WTC11 (cell line): ENCODE data around the gene THSD4. TPM values are rescaled to one million over a fixed set of nuclear protein-coding genes. Genes with fewer than 3 reads are reported as not detected.

Experiments used
- ATAC-seq: fragments of 200-7000 bp; cut with Tn5 transposase; 2 replicates; pipeline ENCODE4 v1.10.0; 2021; ENCODE audit warnings: mild to moderate bottlenecking, moderate library complexity
- CTCF ChIA-PET: fragments of 300-600 bp; sonication (Branson Sonifier 250); formaldehyde crosslinking; loops from one replicate; lab custom pipeline; 2021; ENCODE audit warnings: antibody characterized with exemption; lab: Charles Lee
- POLR2A ChIA-PET: fragments of 350-600 bp; sonication (Branson Sonifier 250); formaldehyde crosslinking; loops from one replicate; lab custom pipeline; 2021; ENCODE audit warnings: antibody characterized with exemption; lab: Charles Lee
- DNase-seq: peaks from one replicate; pipeline ENCODE4 v3.0.0; 2021; ENCODE audit warnings: low spot score
- H3K27ac Mint-ChIP-seq: 2 replicates; pipeline ENCODE4 v1.8.0; 2021; ENCODE audit warnings: mixed read lengths
- H3K27me3 Mint-ChIP-seq: 2 replicates; pipeline ENCODE4 v1.8.0; 2021; ENCODE audit warnings: low read depth, mild to moderate bottlenecking, moderate library complexity, mixed read lengths
- H3K36me3 Mint-ChIP-seq: 2 replicates; pipeline ENCODE4 v1.8.0; 2021; ENCODE audit warnings: mixed read lengths
- H3K4me1 Mint-ChIP-seq: 2 replicates; pipeline ENCODE4 v1.8.0; 2022; ENCODE audit warnings: mixed read lengths
- H3K4me3 Mint-ChIP-seq: 2 replicates; pipeline ENCODE4 v1.8.0; 2021; ENCODE audit warnings: mild to moderate bottlenecking, moderate library complexity, mixed read lengths
- H3K9me3 Mint-ChIP-seq: 2 replicates; pipeline ENCODE4 v1.8.0; 2021; ENCODE audit warnings: mixed read lengths
- AR ChIP-seq: fragments of 250-450 bp; sonication (Bioruptor Pico); IDR thresholded peaks from 2 replicates; pipeline ENCODE4 v1.9.0; 2021; ENCODE audit warnings: mild to moderate bottlenecking
- ATF3 ChIP-seq: sonication (generic); formaldehyde crosslinking; conservative IDR thresholded peaks from 2 replicates; pipeline ENCODE4 v1.8.1; 2022; ENCODE audit warnings: mild to moderate bottlenecking, missing genetic modification reagents
- ATF6 ChIP-seq: sonication (generic); formaldehyde crosslinking; IDR thresholded peaks from 2 replicates; pipeline ENCODE4 v1.8.1; 2023; ENCODE audit warnings: mild to moderate bottlenecking, missing genetic modification reagents
- ESRRA ChIP-seq: sonication (generic); formaldehyde crosslinking; IDR thresholded peaks from 2 replicates; pipeline ENCODE4 v1.8.1; 2022; ENCODE audit warnings: mild to moderate bottlenecking, missing genetic modification reagents, borderline replicate concordance
- NR1H2 ChIP-seq: sonication (generic); formaldehyde crosslinking; IDR thresholded peaks from 2 replicates; pipeline ENCODE4 v1.9.0; 2021; ENCODE audit warnings: mild to moderate bottlenecking, moderate library complexity, missing genetic modification reagents
- PREB ChIP-seq: sonication (generic); formaldehyde crosslinking; IDR thresholded peaks from 2 replicates; pipeline ENCODE4 v1.8.1; 2022; ENCODE audit warnings: mild to moderate bottlenecking, missing genetic modification reagents, moderate library complexity, borderline replicate concordance
- RORB ChIP-seq: fragments of 250-450 bp; sonication (Bioruptor Pico); IDR thresholded peaks from 2 replicates; pipeline ENCODE4 v1.9.0; 2021; ENCODE audit warnings: mild to moderate bottlenecking
- SMAD3 ChIP-seq: sonication (generic); formaldehyde crosslinking; IDR thresholded peaks from 2 replicates; pipeline ENCODE4 v1.8.0; 2022; ENCODE audit warnings: missing genetic modification reagents, mild to moderate bottlenecking, borderline replicate concordance
- SP1 ChIP-seq: sonication (generic); formaldehyde crosslinking; conservative IDR thresholded peaks from 2 replicates; pipeline ENCODE4 v1.8.1; 2022; ENCODE audit warnings: missing genetic modification reagents
- USF2 ChIP-seq: sonication (generic); formaldehyde crosslinking; IDR thresholded peaks from 2 replicates; pipeline ENCODE4 v1.8.1; 2023; ENCODE audit warnings: mild to moderate bottlenecking, missing genetic modification reagents, moderate library complexity
- ZNF416 ChIP-seq: fragments of 250-450 bp; sonication (Bioruptor Pico); IDR thresholded peaks from 2 replicates; pipeline ENCODE4 v1.9.0; 2021; ENCODE audit warnings: mild to moderate bottlenecking, inconsistent platforms
- ZNF423 ChIP-seq: fragments of 250-450 bp; sonication (Bioruptor Pico); IDR thresholded peaks from 2 replicates; pipeline ENCODE4 v2.1.2; 2022; ENCODE audit warnings: mild to moderate bottlenecking, moderate library complexity
- ZSCAN18 ChIP-seq: fragments of 250-450 bp; sonication (Bioruptor Pico); IDR thresholded peaks from 2 replicates; pipeline ENCODE4 v2.1.2; 2022; ENCODE audit warnings: mild to moderate bottlenecking, moderate library complexity
- total RNA-seq: library from RNA; stranded (reverse); gene quantifications from 3 replicates; pipeline ENCODE4 v1.2.3, GENCODE V29; 2021
- TF ChIP-seq, protein P1 (sequence below): sonication (generic); formaldehyde crosslinking; IDR thresholded peaks from 2 replicates; pipeline ENCODE4 v1.8.1; 2022; ENCODE audit warnings: mild to moderate bottlenecking, moderate library complexity, missing genetic modification reagents

Gene THSD4
- total RNA-seq, 1 experiment from 2014 or later, result 7.8 TPM

GRCh38 chr15:71708741-71709140, 593.5 kb downstream of the THSD4 start (continued):
- TF ChIP-seq USF2 (CRISPR knock-in tag), result no peak
- no peak for TF ChIP-seq ESRRA (CRISPR knock-in tag)
- no peak for TF ChIP-seq AR (CRISPR knock-in tag)
- TF ChIP-seq PREB (CRISPR knock-in tag), result no peak
- TF ChIP-seq, protein P1, sequence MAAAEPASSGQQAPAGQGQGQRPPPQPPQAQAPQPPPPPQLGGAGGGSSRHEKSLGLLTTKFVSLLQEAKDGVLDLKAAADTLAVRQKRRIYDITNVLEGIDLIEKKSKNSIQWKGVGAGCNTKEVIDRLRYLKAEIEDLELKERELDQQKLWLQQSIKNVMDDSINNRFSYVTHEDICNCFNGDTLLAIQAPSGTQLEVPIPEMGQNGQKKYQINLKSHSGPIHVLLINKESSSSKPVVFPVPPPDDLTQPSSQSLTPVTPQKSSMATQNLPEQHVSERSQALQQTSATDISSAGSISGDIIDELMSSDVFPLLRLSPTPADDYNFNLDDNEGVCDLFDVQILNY (CRISPR knock-in tag), result no peak
- no peak for TF ChIP-seq ZSCAN18
- TF ChIP-seq ZNF423 (CRISPR knock-in tag), result no peak
- TF ChIP-seq ATF3 (CRISPR knock-in tag), result no peak

DNA sequence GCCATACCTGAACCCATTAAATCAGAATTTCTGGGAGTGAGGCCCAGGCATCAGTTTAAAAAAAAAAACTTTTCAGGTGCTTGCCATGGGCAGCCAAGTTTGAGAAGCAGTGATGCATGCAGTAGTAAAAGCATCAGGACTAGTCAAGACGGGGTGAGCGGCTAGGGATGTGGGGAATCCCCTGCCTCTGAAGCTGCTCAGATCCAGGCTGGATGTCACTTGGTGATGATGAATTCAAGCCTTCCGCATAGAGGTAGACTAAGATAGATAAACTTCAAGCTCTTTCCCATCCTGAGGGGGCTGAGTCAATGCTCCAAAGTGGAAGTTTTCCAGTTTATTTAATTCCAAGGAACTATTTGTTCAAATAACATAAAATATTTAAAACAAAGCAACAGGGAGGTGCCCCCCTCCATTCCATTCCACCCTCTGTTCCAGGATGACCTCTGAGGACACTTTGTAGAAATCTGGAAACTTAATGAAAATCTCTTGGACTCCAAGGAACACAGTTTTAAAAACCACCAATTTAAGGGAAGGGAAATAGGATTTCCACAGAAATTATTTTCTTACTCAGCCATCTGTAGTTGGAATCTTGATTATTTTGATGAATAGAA, 594.6 kb downstream of the THSD4 start:
- Mint-ChIP-seq H3K9me3 (no peaks in the 10 kb centered on the region), H3K36me3 (no peaks in the 10 kb centered on the region), H3K4me1 (peaks cover 2% of the 10 kb centered on the region), H3K27ac (no peak overlapping the region), H3K4me3 (no peak overlapping the region), H3K27me3 (no peaks in the 10 kb centered on the region; the same call in 1 of the 2 replicates)
- ChIA-PET POLR2A (no interaction called here), CTCF (no interaction called here)
- ATAC-seq (no peak), DNase-seq (no peak)
- TF ChIP-seq PREB (CRISPR knock-in tag) (no peak), SMAD3 (CRISPR knock-in tag) (no peak), ZNF416 (CRISPR knock-in tag) (no peak), SP1 (CRISPR knock-in tag) (no peak), NR1H2 (CRISPR knock-in tag) (no peak), ZSCAN18 (no peak), ATF6 (no peak), RORB (CRISPR knock-in tag) (no peak), AR (CRISPR knock-in tag) (no peak)
